RWPE2 (cell line): ENCODE measurements around the gene MFAP2.

Source experiments
- ATAC-seq: fragments of 200-7000 bp; cut with Tn5 transposase; 3 replicates; pipeline ENCODE4 v1.9.1; 2021; ENCODE audit warnings: low read depth
- DNase-seq: peaks from one replicate; pipeline ENCODE4 v3.0.0-alpha.2; 2020; ENCODE audit warnings: low spot score
- H3K27ac ChIP-seq: fragments of 450-650 bp; 2 replicates; pipeline ENCODE4 v1.5.1; 2017; ENCODE audit warnings: mild to moderate bottlenecking; ENCODE audit not compliant: poor library complexity, severe bottlenecking
- H3K27me3 ChIP-seq: fragments of 250-450 bp; sonication (Bioruptor Pico); 2 replicates; pipeline ENCODE4 v1.5.1; 2021; ENCODE audit warnings: mild to moderate bottlenecking, moderate library complexity; ENCODE audit not compliant: insufficient read depth, poor library complexity, severe bottlenecking
- H3K36me3 ChIP-seq: fragments of 250-450 bp; sonication (Bioruptor Pico); 2 replicates; pipeline ENCODE4 v1.5.1; 2020; ENCODE audit warnings: low read depth, mild to moderate bottlenecking, moderate library complexity
- H3K4me1 ChIP-seq: fragments of 250-450 bp; sonication (Bioruptor Pico); 2 replicates; pipeline ENCODE4 v1.5.1; 2021; ENCODE audit warnings: mild to moderate bottlenecking, moderate library complexity; ENCODE audit not compliant: insufficient read depth, poor library complexity, severe bottlenecking
- H3K4me3 ChIP-seq: fragments of 250-450 bp; sonication (Bioruptor Pico); 2 replicates; pipeline ENCODE4 v1.5.1; 2021; ENCODE audit warnings: mild to moderate bottlenecking, moderate library complexity; ENCODE audit not compliant: severe bottlenecking
- H3K9me3 ChIP-seq: fragments of 250-450 bp; sonication (Bioruptor Pico); 2 replicates; pipeline ENCODE4 v1.5.1; 2021; ENCODE audit warnings: mild to moderate bottlenecking, moderate library complexity; ENCODE audit not compliant: severe bottlenecking
- CTCF ChIP-seq: fragments of 450-650 bp; IDR thresholded peaks from one replicate; pipeline ENCODE4 v1.5.1; 2017; ENCODE audit warnings: mild to moderate bottlenecking, moderate library complexity; ENCODE audit not compliant: poor library complexity, severe bottlenecking

The MFAP2 gene

DNA sequence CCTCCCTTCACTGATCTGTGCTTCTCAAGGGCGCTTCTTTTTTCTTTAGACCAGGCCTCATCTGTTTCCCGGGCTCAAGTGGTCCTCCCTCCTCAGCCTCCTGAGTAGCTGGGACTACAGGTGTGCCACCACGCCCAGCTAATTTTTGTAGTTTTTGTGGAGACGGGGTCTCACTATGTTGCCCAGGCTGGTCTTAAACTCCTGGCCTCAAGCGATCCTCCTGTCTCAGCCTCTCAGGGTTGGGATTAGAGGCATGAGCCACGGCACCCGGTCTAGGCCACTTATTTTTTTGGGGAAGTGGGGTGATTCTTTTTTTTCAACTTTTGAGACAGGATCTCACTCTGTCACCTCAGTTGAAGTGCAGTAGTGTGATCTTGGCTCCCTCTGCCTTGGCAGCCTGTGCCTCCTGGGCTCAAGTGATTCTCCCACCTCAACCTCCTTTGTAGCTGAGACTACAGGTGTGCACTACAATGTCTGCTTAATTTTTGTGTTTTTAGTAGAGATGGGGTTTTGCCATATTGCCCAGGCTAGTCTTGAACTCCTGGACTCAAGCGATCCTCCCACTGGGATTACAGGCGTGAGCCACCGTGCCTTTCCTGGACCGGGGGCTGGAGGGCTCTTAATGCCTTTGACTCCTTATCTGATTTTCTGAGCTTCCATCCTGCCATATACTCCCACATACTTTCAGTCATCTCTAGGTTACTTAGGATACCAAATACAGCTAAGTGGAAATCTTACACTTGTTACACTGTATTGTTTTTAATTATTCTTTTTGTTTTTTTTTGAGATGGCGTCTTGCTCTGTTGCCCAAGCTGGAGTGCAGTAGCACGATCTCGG lies 18.9 kb downstream of the MFAP2 start:
- ATAC-seq (no peak), DNase-seq (no peak)
- peak overlapping the region; percentile 45 for H3K4me3 ChIP-seq
- no peak overlapping the region for H3K27ac ChIP-seq
- H3K9me3 ChIP-seq: no peaks in the 10 kb centered on the region
- H3K27me3 ChIP-seq: no peaks in the 10 kb centered on the region
- TF ChIP-seq CTCF: no peak
- no peaks in the 10 kb centered on the region for H3K4me1 ChIP-seq
- H3K36me3 ChIP-seq: no peaks in the 10 kb centered on the region

GRCh38 chr1:16960560-16961296 lies 19.7 kb downstream of the MFAP2 start:
- H3K27ac ChIP-seq: peak overlapping the region; percentile 9
- H3K27me3 ChIP-seq: no peaks in the 10 kb centered on the region
- peak overlapping the region; percentile 45 for H3K4me3 ChIP-seq
- no peaks in the 10 kb centered on the region for H3K9me3 ChIP-seq
- H3K4me1 ChIP-seq: no peaks in the 10 kb centered on the region
- peak; percentile 96 for TF ChIP-seq CTCF
- no peaks in the 10 kb centered on the region for H3K36me3 ChIP-seq
- ATAC-seq: peak; percentile 90
- peak; percentile 89 for DNase-seq

- Histone ChIP-seq H3K9me3 (no peaks in the 10 kb centered on the region), H3K4me3 (no peak overlapping the region), H3K27ac (no peak overlapping the region), H3K36me3 (no peaks in the 10 kb centered on the region), H3K4me1 (no peaks in the 10 kb centered on the region), H3K27me3 (no peaks in the 10 kb centered on the region)
- DNase-seq: no peak
- no peak for TF ChIP-seq CTCF
- ATAC-seq: no peak
Measured at GRCh38 chr1:16958475-16958874, 21.9 kb downstream of the MFAP2 start.

DNA sequence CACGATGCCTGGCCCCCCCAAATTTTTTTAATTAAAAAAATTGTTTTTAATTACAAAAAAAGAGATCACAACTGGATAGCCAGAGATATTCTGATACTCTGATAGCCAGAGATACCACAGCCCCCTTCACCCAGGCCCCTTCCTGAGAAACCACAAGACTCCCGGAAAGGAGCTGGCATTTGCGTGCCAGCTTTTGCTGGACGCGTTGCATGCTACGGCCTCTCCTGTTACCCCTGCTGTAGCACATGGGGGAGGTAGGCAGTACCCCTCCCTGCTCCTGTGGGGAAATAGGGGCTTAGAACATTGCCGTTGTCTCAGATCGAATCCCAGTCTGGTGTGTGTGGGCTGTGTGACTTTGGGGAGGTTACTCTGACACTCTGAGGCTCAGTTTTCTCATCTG lies 22.7 kb downstream of the MFAP2 start:
- Histone ChIP-seq H3K9me3 (no peaks in the 10 kb centered on the region), H3K27ac (no peak overlapping the region), H3K36me3 (no peaks in the 10 kb centered on the region), H3K4me3 (no peak overlapping the region), H3K27me3 (no peaks in the 10 kb centered on the region), H3K4me1 (no peaks in the 10 kb centered on the region)
- TF ChIP-seq CTCF: no peak
- DNase-seq (no peak), ATAC-seq (no peak)

DNA sequence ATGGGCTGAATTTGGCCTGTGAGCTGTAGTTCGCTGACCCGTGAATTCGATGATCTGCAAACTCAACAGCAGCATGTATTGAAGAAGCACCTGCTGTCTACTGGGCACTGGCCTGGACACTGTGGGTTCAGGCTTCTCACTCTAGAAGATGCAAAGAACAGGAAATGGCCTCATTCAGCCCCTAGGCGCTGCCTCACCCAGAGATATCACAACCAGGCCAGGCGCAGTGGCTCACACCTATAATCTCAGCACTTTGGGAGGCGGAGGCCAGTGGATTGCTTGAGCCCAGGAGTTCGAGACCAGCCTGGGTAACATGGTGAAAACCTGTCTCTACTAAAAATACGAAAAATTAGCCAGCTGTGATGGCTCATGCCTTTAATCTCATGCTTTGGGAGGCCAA lies 23.6 kb downstream of the MFAP2 start:
- DNase-seq (no peak), ATAC-seq (no peak)
- Histone ChIP-seq H3K4me3 (no peak overlapping the region), H3K27ac (no peak overlapping the region), H3K36me3 (no peaks in the 10 kb centered on the region), H3K4me1 (no peaks in the 10 kb centered on the region), H3K9me3 (no peaks in the 10 kb centered on the region), H3K27me3 (no peaks in the 10 kb centered on the region)
- no peak for TF ChIP-seq CTCF
